Measurements from ENCODE around the gene PIP4K2C. TPM values are rescaled to one million over a fixed set of nuclear protein-coding genes. Genes with fewer than 3 reads are reported as not detected.

The PIP4K2C gene
- total and polyA plus RNA-seq, 2 of the 4 experiments (the other 2 are of a cell fraction) = 12.5 to 23.1 TPM

GRCh38 chr12:57603324-57603723 is 12.3 kb downstream of the PIP4K2C start:
- no peak for TF ChIP-seq BHLHE40 (IDR thresholded peaks at IDR 0.05; ENCODE audit: low read depth, low read length)
- no peak for TF ChIP-seq CEBPB (IDR thresholded peaks at IDR 0.05; ENCODE audit: low read depth, low read length)
- TF ChIP-seq RCOR1 (IDR thresholded peaks at IDR 0.05; ENCODE audit: insufficient replicate concordance, low read length) = no peak
- no peak for TF ChIP-seq USF2 (IDR thresholded peaks at IDR 0.05; ENCODE audit: low read depth, low read length)
- TF ChIP-seq NFE2L2 (IDR thresholded peaks at IDR 0.05; ENCODE audit: low read depth, low read length) = no peak
- TF ChIP-seq MAFK (IDR thresholded peaks at IDR 0.05; ENCODE audit: low read depth, low read length) = no peak
- TF ChIP-seq RAD21 (IDR thresholded peaks at IDR 0.05; ENCODE audit: low read length) = no peak
- TF ChIP-seq SMC3 (IDR thresholded peaks at IDR 0.05; ENCODE audit: low read depth, low read length) = no peak
- no peak for TF ChIP-seq CTCF (conservative IDR thresholded peaks at IDR 0.05; ENCODE audit: low read depth, low read length)
- TF ChIP-seq RFX5 (IDR thresholded peaks at IDR 0.05; ENCODE audit: low read depth, low read length) = no peak
- no peak for TF ChIP-seq MAZ (IDR thresholded peaks at IDR 0.05; ENCODE audit: borderline replicate concordance, low read depth, low read length)
- TF ChIP-seq CHD1 (IDR thresholded peaks at IDR 0.05; ENCODE audit: low read depth, low read length) = no peak
- Histone ChIP-seq H3K79me1 (ENCODE audit: low read depth in 1 of 2, low read length in 2 of 2) (peaks cover 9 to 19% of the 10 kb centered on the region in 2 experiments), H2BK15ac (ENCODE audit: low read depth, low read length) (no peak overlapping the region), H3K9me3 (ENCODE audit: control insufficient read depth, insufficient read depth, low read length) (no peaks in the 10 kb centered on the region), H3K4ac (ENCODE audit: low read depth, low read length) (peak overlapping the region; percentile 41; the same call in 1 of the 2 replicates), H3K4me1 (ENCODE audit: control insufficient read depth, insufficient read depth, low read length) (peaks cover 11% of the 10 kb centered on the region), H3K27me3 (ENCODE audit: control insufficient read depth, insufficient read depth, low read length) (no peaks in the 10 kb centered on the region), H4K5ac (ENCODE audit: low read depth, low read length) (no peak overlapping the region; the same call in 1 of the 2 replicates), H3K56ac (ENCODE audit: extremely low read depth, insufficient read depth, low read length) (no peak overlapping the region), H3K14ac (replicated peaks; ENCODE audit: low read depth, low read length) (no peak overlapping the region), H3K4me3 (ENCODE audit: insufficient read depth, low read depth, low read length) (no peak overlapping the region), H2AFZ (replicated peaks; ENCODE audit: low read length, poor library complexity) (peak overlapping the region; percentile 54), H2BK120ac (ENCODE audit: low read depth, low read length) (no peak overlapping the region), H3K23ac (ENCODE audit: low read depth, low read length) (no peak overlapping the region; the same call in 1 of the 2 replicates), H4K8ac (ENCODE audit: low read depth in 2 of 2, low read length in 2 of 2) (peak overlapping the region in 1 of 2 experiments; percentile 100; a peak in 1 of 4 replicates), H3K9me1 (ENCODE audit: insufficient read depth, low read length) (peaks cover 10% of the 10 kb centered on the region; the same call in 1 of the 2 replicates), H2BK20ac (ENCODE audit: low read depth, low read length) (no peak overlapping the region), H3K18ac (ENCODE audit: low read depth, low read length) (no peak overlapping the region), H2BK5ac (ENCODE audit: low read depth, low read length, poor library complexity, severe bottlenecking) (no peak overlapping the region), H3K9ac (ENCODE audit: low read depth, low read length) (no peak overlapping the region), H2AK5ac (ENCODE audit: low read depth, low read length) (no peak overlapping the region; the same call in 1 of the 2 replicates), H3K36me3 (ENCODE audit: control insufficient read depth, insufficient read depth, low read length) (peaks cover 16% of the 10 kb centered on the region), H3K4me2 (ENCODE audit: low read depth, low read length) (no peak overlapping the region), H4K20me1 (ENCODE audit: insufficient read depth, low read length) (no peaks in the 10 kb centered on the region), H4K91ac (ENCODE audit: insufficient read depth, low read depth, low read length) (no peak overlapping the region), H2AK9ac (replicated peaks; ENCODE audit: low read depth, low read length, poor library complexity) (no peak overlapping the region), H3K27ac (ENCODE audit: insufficient read depth, low read length) (no peak overlapping the region)
- DNase-seq (no peak), ATAC-seq (ENCODE audit: low read depth) (no peak)
- no CpG with 5 or more reads among the region's 2 CpGs for WGBS, 2 experiments (ENCODE audit: extremely low coverage in 2 of 2, insufficient read length in 1 of 2)
- intact Hi-C loops (cut with micrococcal nuclease) (no loop called here), dilution Hi-C loops (cut with HindIII; ENCODE audit: low sequenced_read_pairs, unreplicated experiment) (no loop called here), in situ Hi-C loops (cut with MboI; ENCODE audit: low sequenced_read_pairs) (no loop called here)
- ChIA-PET CTCF (interaction anchor here (0.6 kb wide), 1 partner anchor 72 kb away, joined by 3 read pairs; no protein-coding TSS in a partner anchor), POLR2A (ENCODE audit: unreplicated experiment) (interaction anchor here (0.5 to 0.6 kb wide), 3 partner anchors 28 to 86 kb away, joined by 3 to 6 read pairs (median 5); no protein-coding TSS in a partner anchor)
- BruUV-seq (replicated peaks) = no TSS peak

All from IMR-90 (cell line).